CD4-positive, alpha-beta T cell treated with Interleukin-1 beta for 1 hour (primary cell): ENCODE measurements around the gene BRF1.

Source experiments
- DNase-seq, 2 donors: peaks; one replicate each; pipeline ENCODE4 v3.0.0-alpha.2; 2020 to 2022

The BRF1 gene

GRCh38 chr14:105257464-105257863 is 43.3 kb downstream of the BRF1 start:
- peak in 1 of 2 donors; percentile 33 for DNase-seq

GRCh38 chr14:105256292-105256960 is 44.4 kb downstream of the BRF1 start:
- DNase-seq, result no peak

- DNase-seq, result no peak
These were observed 45.7 kb downstream of the BRF1 start for GRCh38 chr14:105255021-105255507.

GRCh38 chr14:105253329-105253682 is 47.5 kb downstream of the BRF1 start:
- no peak for DNase-seq

- DNase-seq, result no peak
These were observed 48.1 kb downstream of the BRF1 start for GRCh38 chr14:105252552-105253328.

- no peak for DNase-seq
These were observed 48.9 kb downstream of the BRF1 start for GRCh38 chr14:105251920-105252319.

GRCh38 chr14:105250986-105251385 is 49.8 kb downstream of the BRF1 start:
- no peak for DNase-seq

GRCh38 chr14:105250008-105250366 is 50.8 kb downstream of the BRF1 start:
- DNase-seq, result no peak

- DNase-seq, result no peak
These were observed 51.4 kb downstream of the BRF1 start for GRCh38 chr14:105249182-105250007.

GRCh38 chr14:105248368-105249181 is 52.2 kb downstream of the BRF1 start, which contains the start of gene BTBD6:
BTBD6 (plus strand) TSS chr14:105248533; CDS start chr14:105248712, 179 bp downstream.
- DNase-seq, result peak; percentile 91 to 92

GRCh38 chr14:105247715-105248367 is 53.0 kb downstream of the BRF1 start:
- no peak for DNase-seq

GRCh38 chr14:105247026-105247425 is 53.8 kb downstream of the BRF1 start:
- no peak for DNase-seq

- DNase-seq, result no peak
These were observed 56.5 kb downstream of the BRF1 start for GRCh38 chr14:105244334-105244733.

GRCh38 chr14:105241641-105242040 is 59.2 kb downstream of the BRF1 start:
- DNase-seq, result no peak

GRCh38 chr14:105240811-105241576 is 59.8 kb downstream of the BRF1 start:
- DNase-seq, result no peak

- no peak for DNase-seq
These were observed 71.6 kb downstream of the BRF1 start for GRCh38 chr14:105229099-105229655.

- DNase-seq, result no peak
These were observed 72.2 kb downstream of the BRF1 start for GRCh38 chr14:105228562-105228961.

- no peak for DNase-seq
These were observed 73.5 kb downstream of the BRF1 start for GRCh38 chr14:105227346-105227745.

GRCh38 chr14:105226198-105226597 is 74.6 kb downstream of the BRF1 start:
- no peak for DNase-seq

GRCh38 chr14:105224845-105225570 is 75.8 kb downstream of the BRF1 start:
- DNase-seq, result no peak
